Upper lobe of left lung (tissue), 6 donors: ENCODE data around the gene GNB3. TPM values are rescaled to one million over a fixed set of nuclear protein-coding genes. Genes with fewer than 3 reads are reported as not detected.

ENCODE experiments used
- ATAC-seq, 2 donors: fragments of 200-7000 bp; cut with Tn5 transposase; one replicate each; pipeline ENCODE4 v1.9.1; 2022; ENCODE audit warnings: mild to moderate bottlenecking in 2 of 2, moderate library complexity in 2 of 2; ENCODE audit not compliant: low FRiP score in 2 of 2
- DNase-seq, 2 donors: peaks; one replicate each; pipeline ENCODE4 v3.0.0-alpha.2; 2019 to 2020
- H3K27ac ChIP-seq, 4 donors: fragments of 200-600 bp; sonication (generic); one replicate each; pipeline ENCODE4 v1.5.1; 2016 to 2019
- H3K27me3 ChIP-seq, 4 donors: fragments of 200-600 bp; sonication (generic); one replicate each; pipeline ENCODE4 v1.5.1; 2017 to 2019
- H3K36me3 ChIP-seq, 4 donors: fragments of 200-600 bp; sonication (generic); one replicate each; pipeline ENCODE4 v1.5.1; 2016 to 2019
- H3K4me1 ChIP-seq, 4 donors: fragments of 200-600 bp; sonication (generic); one replicate each; pipeline ENCODE4 v1.5.1; 2018 to 2019
- H3K4me3 ChIP-seq, 4 donors: fragments of 200-600 bp; sonication (generic); one replicate each; pipeline ENCODE4 v1.5.1; 2017 to 2019; ENCODE audit warnings: mild to moderate bottlenecking in 2 of 4, moderate library complexity in 1 of 4
- H3K9me3 ChIP-seq, 4 donors: fragments of 200-600 bp; sonication (generic); one replicate each; pipeline ENCODE4 v1.5.1; 2018 to 2019
- EP300 ChIP-seq, 4 donors: sonication (generic); formaldehyde crosslinking; IDR thresholded peaks; one replicate each; pipeline ENCODE4 v1.5.1; 2017; ENCODE audit warnings: antibody characterized with exemption in 4 of 4, control low read depth in 2 of 4
- POLR2A ChIP-seq, 4 donors: fragments of 450-650 bp; IDR thresholded peaks; one replicate each; pipeline ENCODE4 v1.5.1; 2016 to 2017; ENCODE audit warnings: antibody characterized with exemption in 4 of 4, mild to moderate bottlenecking in 2 of 4
- POLR2AphosphoS5 ChIP-seq, 2 donors: sonication (generic); formaldehyde crosslinking; IDR thresholded peaks; one replicate each; pipeline ENCODE4 v1.5.1; 2017; ENCODE audit warnings: antibody characterized with exemption in 2 of 2
- WGBS, 2 donors: methylation state at CpG; one replicate each; pipeline ENCODE4 v1.1.5; 2017 to 2018; 5-methylcytosine and 5-hydroxymethylcytosine counted together
- total RNA-seq, 6 donors: library from RNA; depleted of rRNA in 4 of 6; stranded (reverse); fragments of >200 nt in 4 of 6; gene quantifications; one replicate each; pipeline versions ENCODE4 v1.1.0 to v1.2.1, GENCODE V29; 2016 to 2021
- TF ChIP-seq, protein P1 (sequence below), 6 experiments: fragments of 450-650 bp in 4 of 6; fragments of 200-600 bp in 2 of 6; sonication (generic) in 2 of 6; IDR thresholded peaks; one replicate each; pipeline ENCODE4 v1.5.1; 2016 to 2019; ENCODE audit warnings: antibody characterized with exemption in 6 of 6
- donor health status: DM: no; HTN: no; CAD: no; lungs with moderate emphysema.
- donor health status: DM: no; HTN: yes; CAD: no; lungs with severe emphysema.

Gene GNB3
- total RNA-seq, 6 donors from 2014 or later: 0.44 to 1.4 (median 0.86) TPM; not detected in 1

DNA sequence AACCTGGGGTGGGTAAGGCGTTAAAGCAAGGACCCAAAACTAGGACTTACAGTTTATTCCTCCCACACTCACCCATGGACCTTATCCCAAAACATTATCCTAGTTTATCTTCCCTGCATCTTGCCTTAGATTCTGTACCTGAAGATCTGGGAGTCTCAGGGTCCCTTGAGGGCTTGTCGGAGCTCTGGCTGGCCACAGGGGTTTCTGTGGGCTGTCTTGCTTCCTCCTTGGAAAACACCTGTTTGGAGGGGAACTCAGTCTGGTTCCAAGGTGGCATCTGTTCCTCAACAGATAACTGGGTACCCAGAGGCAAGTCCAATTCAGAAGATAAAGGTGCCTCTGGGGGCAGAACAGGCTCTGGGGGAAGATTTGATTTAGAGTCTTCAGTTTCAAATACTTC, 8.7 kb downstream of the GNB3 start:
- Histone ChIP-seq H3K4me3 (no peak overlapping the region), H3K4me1 (peaks cover 13 to 23% (median 16%) of the 10 kb centered on the region in 4 donors), H3K36me3 (peaks cover 0 to 3% (median 0%) of the 10 kb centered on the region in 4 donors), H3K27me3 (no peaks in the 10 kb centered on the region), H3K27ac (no peak overlapping the region), H3K9me3 (no peaks in the 10 kb centered on the region)
- 89 to 91% methylated on average over 2 of the region's 2 CpGs for WGBS, 2 donors
- TF ChIP-seq POLR2AphosphoS5 (IDR thresholded peaks at IDR 0.05) (no peak), POLR2A (IDR thresholded peaks at IDR 0.05) (no peak), EP300 (IDR thresholded peaks at IDR 0.05) (no peak)
- TF ChIP-seq, protein P1, sequence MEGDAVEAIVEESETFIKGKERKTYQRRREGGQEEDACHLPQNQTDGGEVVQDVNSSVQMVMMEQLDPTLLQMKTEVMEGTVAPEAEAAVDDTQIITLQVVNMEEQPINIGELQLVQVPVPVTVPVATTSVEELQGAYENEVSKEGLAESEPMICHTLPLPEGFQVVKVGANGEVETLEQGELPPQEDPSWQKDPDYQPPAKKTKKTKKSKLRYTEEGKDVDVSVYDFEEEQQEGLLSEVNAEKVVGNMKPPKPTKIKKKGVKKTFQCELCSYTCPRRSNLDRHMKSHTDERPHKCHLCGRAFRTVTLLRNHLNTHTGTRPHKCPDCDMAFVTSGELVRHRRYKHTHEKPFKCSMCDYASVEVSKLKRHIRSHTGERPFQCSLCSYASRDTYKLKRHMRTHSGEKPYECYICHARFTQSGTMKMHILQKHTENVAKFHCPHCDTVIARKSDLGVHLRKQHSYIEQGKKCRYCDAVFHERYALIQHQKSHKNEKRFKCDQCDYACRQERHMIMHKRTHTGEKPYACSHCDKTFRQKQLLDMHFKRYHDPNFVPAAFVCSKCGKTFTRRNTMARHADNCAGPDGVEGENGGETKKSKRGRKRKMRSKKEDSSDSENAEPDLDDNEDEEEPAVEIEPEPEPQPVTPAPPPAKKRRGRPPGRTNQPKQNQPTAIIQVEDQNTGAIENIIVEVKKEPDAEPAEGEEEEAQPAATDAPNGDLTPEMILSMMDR (IDR thresholded peaks at IDR 0.05): no peak
- ATAC-seq (no peak), DNase-seq (no peak)

DNA sequence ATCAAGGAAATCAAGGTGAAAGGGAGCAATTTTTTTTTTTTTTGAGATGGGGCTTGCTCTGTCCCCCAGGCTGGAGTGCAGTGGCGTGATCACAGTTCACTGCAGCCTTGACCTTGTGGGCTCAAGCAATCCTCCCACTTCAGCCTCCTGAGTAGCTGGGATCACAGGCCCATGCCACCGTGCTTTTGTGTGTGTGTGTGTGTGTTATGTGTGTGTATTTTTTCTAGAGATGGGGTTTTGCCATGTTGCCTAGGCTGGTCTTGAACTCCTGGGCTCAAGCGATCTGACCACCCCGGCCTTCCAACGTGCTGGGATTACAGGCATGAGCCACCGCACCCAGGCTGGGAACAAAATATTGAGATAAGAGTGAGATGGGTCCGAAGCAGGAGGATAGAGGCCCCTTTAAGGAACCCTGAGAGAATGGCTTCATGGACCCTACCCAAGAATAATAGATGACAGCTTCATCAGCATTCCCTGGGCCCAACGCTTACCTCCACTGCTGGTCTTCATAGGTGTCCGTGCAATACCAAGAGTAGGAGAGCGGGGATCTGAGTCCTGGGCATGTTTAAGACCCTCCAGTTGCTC, 9.3 kb downstream of the GNB3 start:
- H3K4me3 ChIP-seq: peak overlapping the region in 1 of 4 donors; percentile 68
- DNase-seq: no peak
- peaks cover 13 to 23% (median 16%) of the 10 kb centered on the region in 4 donors for H3K4me1 ChIP-seq
- no peaks in the 10 kb centered on the region for H3K27me3 ChIP-seq
- H3K9me3 ChIP-seq: no peaks in the 10 kb centered on the region
- no peak for TF ChIP-seq POLR2AphosphoS5 (IDR thresholded peaks at IDR 0.05)
- no peak for ATAC-seq
- 81 to 86% methylated on average over 8 to 10 of the region's 10 CpGs for WGBS, 2 donors
- H3K36me3 ChIP-seq: peaks cover 0 to 5% (median 0%) of the 10 kb centered on the region in 4 donors
- no peak overlapping the region for H3K27ac ChIP-seq

DNA sequence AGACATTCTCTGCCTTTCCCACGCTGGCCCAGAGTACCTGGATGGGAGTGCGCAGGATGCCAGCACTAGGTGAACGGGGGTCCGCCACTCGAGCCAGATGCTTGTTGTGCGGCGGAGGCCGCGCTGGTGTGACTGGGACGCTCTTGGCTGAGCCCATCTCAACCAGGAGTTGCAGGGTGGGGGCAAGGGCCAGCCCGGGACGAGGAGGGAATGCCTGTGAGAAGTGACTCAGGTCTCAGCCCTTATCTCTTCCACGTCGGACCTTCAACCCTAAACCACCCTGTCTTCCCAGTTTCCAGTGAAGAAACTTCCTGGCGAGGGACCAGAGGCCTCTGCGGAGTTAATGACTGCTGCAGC, 10.0 kb downstream of the GNB3 start:
- 26 to 36% methylated on average over 4 to 16 of the region's 16 CpGs for WGBS, 2 donors
- DNase-seq: peak in 1 of 2 donors; percentile 85
- H3K4me3 ChIP-seq: peak overlapping the region in 3 of 4 donors; percentile 66 to 71 (median 68)
- H3K4me1 ChIP-seq: peaks cover 13 to 23% (median 16%) of the 10 kb centered on the region in 4 donors
- no peaks in the 10 kb centered on the region for H3K9me3 ChIP-seq
- no peaks in the 10 kb centered on the region for H3K27me3 ChIP-seq
- no peak for TF ChIP-seq EP300 (IDR thresholded peaks at IDR 0.05)
- TF ChIP-seq, protein P1 (IDR thresholded peaks at IDR 0.05): no peak
- no peak for TF ChIP-seq POLR2AphosphoS5 (IDR thresholded peaks at IDR 0.05)
- TF ChIP-seq POLR2A (IDR thresholded peaks at IDR 0.05): no peak
- no peak for ATAC-seq
- peaks cover 0 to 10% (median 3%) of the 10 kb centered on the region in 4 donors for H3K36me3 ChIP-seq
- H3K27ac ChIP-seq: peak overlapping the region in 3 of 4 donors; percentile 88 to 94 (median 91)

DNA sequence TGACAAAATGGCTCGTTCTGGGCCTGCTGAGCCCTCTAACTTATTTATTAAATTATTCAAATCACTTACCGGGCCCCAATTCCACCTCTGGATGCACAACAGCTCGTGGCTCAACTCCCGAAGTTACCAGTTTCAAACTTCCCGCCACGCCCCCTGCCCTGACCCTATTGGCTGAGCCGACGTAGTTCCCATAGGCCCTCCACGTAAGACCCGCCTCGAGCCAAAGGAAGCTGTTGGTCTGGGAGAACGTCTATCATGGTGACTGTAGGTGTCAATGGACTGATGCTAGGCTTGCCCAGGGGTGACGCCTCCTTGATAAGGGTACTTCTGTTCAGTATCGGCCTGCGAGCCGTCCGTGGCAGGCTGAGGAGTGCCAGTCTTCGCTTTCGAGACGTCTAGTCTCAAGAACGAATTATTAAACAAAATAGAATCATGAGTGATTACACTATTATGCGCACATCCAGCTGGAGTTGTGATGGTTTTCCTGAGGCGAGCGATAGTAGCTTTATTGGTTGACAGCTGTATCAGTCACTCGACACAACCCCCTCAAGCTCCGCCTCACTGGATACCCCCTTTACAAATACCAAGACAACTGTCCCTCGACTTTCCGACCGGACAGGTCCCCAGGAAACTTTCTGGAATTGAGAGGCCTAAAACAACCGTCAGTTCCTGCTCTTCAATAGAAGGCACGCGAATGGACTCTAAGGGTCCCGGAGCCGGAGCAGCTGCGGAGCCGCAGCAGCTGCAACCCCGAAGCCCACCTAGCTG, 10.6 kb downstream of the GNB3 start, which contains the start of gene CDCA3:
Gene CDCA3 (minus strand): TSS at position 134 of the 768 bp plus-strand sequence. CDS start 334 bp downstream, outside the sequence.
- ATAC-seq (peak; percentile 88 to 92), DNase-seq (peak; percentile 72 to 98)
- peaks cover 2 to 14% (median 9%) of the 10 kb centered on the region in 4 donors for H3K36me3 ChIP-seq
- peak within 1 kb of the TSS; percentile 88 to 94 (median 91) for H3K27ac ChIP-seq
- WGBS, 2 donors: 0 to 1% methylated on average over 29 to 37 of the region's 37 CpGs
- no peaks in the 10 kb centered on the region for H3K9me3 ChIP-seq
- no peaks in the 10 kb centered on the region for H3K27me3 ChIP-seq
- H3K4me3 ChIP-seq: peak within 1 kb of the TSS; percentile 48 to 71 (median 67)
- peak; percentile 92 to 98 for TF ChIP-seq POLR2AphosphoS5 (IDR thresholded peaks at IDR 0.05)
- peak in 3 of 4 donors; percentile 88 to 94 (median 88) for TF ChIP-seq POLR2A (IDR thresholded peaks at IDR 0.05)
- TF ChIP-seq, protein P1 (IDR thresholded peaks at IDR 0.05): peak in 2 of 6 experiments; percentile 9 to 15
- TF ChIP-seq EP300 (IDR thresholded peaks at IDR 0.05): no peak
- peaks cover 13 to 23% (median 16%) of the 10 kb centered on the region in 4 donors for H3K4me1 ChIP-seq
